ENCODE data around the gene DHPS.
"Not testable (repeated sequence)": the region's sequence is repeated elsewhere in the genome, so short reads cannot be mapped to it uniquely, and the experiment has no call there.

DHPS gene

GRCh38 chr19:12646551-12646950 lies 35.1 kb downstream of the DHPS start:
- DNase-seq (ENCODE audit: low spot score) = no peak

DNA sequence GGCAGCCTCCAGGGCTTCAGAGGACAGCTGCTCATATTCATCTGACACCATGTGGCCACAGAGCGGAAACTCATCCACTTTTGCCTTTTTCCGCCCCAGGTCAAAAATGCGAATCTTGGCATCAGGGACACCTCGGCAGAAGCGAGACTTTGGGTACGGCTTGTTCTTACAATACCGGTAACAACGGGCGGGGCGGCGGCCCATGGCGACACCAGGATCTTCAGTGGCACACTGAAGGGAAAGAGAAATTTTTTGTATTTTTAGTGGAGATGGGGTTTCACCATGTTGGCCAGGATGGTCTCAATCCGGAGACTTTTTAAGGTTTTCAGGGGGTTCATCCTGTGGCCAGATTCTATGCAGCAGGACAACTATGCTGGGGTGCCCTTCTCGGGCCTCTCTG lies 38.0 kb downstream of the DHPS start:
- not testable (repeated sequence) for DNase-seq (ENCODE audit: low spot score)

DNA sequence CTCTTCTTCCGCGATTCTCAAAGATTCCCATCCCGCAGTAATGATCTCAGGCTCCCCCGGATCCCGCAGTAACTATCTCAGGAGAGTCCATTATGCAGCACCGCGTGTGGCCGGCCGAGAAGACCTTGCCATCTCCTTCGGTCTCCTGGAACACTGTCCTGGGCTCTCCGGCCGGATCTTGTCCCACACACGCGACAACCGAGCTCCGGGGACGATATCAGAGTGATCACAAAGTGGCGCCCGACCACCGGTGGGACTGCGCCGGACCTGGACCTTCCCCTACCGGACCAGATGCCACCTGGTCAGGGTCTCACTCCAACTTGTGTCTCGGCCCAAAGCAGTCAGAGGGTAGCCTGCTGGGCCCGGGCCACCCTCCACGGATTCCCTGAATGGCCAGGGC lies 39.2 kb downstream of the DHPS start:
- DNase-seq (ENCODE audit: low spot score) = no peak

- no peak for DNase-seq (ENCODE audit: low spot score)
Measured at GRCh38 chr19:12641456-12641855, 40.2 kb downstream of the DHPS start.

GRCh38 chr19:12639901-12640613 lies 41.6 kb downstream of the DHPS start:
- DNase-seq (ENCODE audit: low spot score) = peak; percentile 67

DNA sequence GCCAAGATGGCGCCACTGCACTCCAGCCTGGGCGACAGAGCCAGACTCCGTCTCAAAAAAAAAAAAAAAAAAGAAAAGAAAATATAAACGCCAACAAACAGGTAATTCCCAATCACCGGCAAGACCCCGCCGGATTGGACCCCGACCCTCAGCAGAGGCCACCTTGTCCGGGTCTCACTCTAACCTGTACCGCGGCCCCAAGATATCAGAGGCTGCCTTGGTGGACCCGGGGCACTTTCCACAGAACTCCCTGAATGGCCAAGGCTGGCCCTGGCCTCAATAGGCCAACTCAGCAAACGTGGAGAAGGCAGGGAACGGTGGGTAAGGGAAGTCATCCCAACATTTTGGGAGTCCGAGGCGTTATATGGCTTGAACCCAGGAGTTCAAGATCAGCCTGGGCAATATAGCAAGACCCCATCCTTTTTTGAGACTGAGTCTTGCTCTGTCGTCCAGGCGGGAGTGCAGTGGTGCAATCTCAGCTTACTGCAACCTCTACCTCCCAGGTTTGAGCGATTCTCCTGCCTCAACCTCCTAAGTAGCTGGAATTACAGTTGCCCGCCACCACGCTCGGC lies 43.0 kb downstream of the DHPS start:
- DNase-seq (ENCODE audit: low spot score) = no peak

- DNase-seq (ENCODE audit: low spot score) = no peak
Measured at GRCh38 chr19:12636631-12637030, 45.0 kb downstream of the DHPS start.

- no peak for DNase-seq (ENCODE audit: low spot score)
Measured at GRCh38 chr19:12629215-12629614, 52.5 kb downstream of the DHPS start.

- DNase-seq (ENCODE audit: low spot score) = no peak
Measured at GRCh38 chr19:12628040-12629022, 53.3 kb downstream of the DHPS start.

DNA sequence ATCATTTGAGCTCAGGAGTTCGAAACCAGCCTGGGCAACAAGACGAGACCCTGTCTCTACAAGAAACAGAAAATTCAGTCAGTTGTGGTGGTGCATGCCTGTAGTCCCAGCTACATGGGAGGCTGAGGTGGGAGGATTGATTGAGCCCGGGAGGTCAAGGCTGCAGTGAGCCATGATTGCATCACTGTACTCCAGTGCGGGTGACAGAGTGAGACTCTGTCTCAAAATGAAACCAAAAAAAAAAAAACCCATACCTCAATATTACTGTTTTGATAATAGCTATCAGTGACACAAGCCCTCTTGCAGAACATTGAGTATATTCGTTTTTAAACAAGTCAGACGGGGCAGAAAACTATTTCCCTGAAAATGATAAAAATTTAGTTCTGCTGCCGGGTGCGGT lies 54.7 kb downstream of the DHPS start:
- no peak for DNase-seq (ENCODE audit: low spot score)

Data from hematopoietic multipotent progenitor cell treated with erythropoietin and hydrocortisone succinate and interleukin-3 and kit ligand, for 15 days (in vitro differentiated cells).